Neuronal stem cell (in vitro differentiated cells): ENCODE results near the gene ADAMTS15.

Experiments
- DNase-seq: peaks from one replicate; pipeline ENCODE4 v3.0.0-alpha.2; 2013; ENCODE audit warnings: low spot score
- H2AFZ ChIP-seq: one replicate; pipeline ENCODE4 v1.6.1; 2013; ENCODE audit warnings: mild to moderate bottlenecking, low read length, inconsistent platforms
- H2AK5ac ChIP-seq: 2 replicates; pipeline ENCODE4 v1.6.1; 2013; ENCODE audit warnings: low read depth, mild to moderate bottlenecking, inconsistent platforms, low read length, moderate library complexity, mixed read lengths
- H2BK120ac ChIP-seq: 2 replicates; pipeline ENCODE4 v1.6.1; 2013; ENCODE audit warnings: low read depth, mild to moderate bottlenecking, inconsistent platforms, low read length, moderate library complexity, mixed read lengths
- H2BK12ac ChIP-seq: one replicate; pipeline ENCODE4 v1.6.1; 2013; ENCODE audit warnings: low read length, inconsistent platforms
- H2BK15ac ChIP-seq: 2 replicates; pipeline ENCODE4 v1.6.1; 2013; ENCODE audit warnings: mild to moderate bottlenecking, low read length, inconsistent platforms, mixed read lengths
- H2BK5ac ChIP-seq: one replicate; pipeline ENCODE4 v1.6.1; 2013; ENCODE audit warnings: inconsistent platforms, mild to moderate bottlenecking, low read length, moderate library complexity
- H3K14ac ChIP-seq: one replicate; pipeline ENCODE4 v1.6.1; 2013; ENCODE audit warnings: low read length, inconsistent platforms
- H3K18ac ChIP-seq: 2 replicates; pipeline ENCODE4 v1.6.1; 2013; ENCODE audit warnings: low read length, inconsistent platforms
- H3K23ac ChIP-seq: 2 replicates; pipeline ENCODE4 v1.6.1; 2013; ENCODE audit warnings: low read depth, mild to moderate bottlenecking, mixed read lengths, low read length, inconsistent platforms; ENCODE audit not compliant: poor library complexity
- H3K27ac ChIP-seq: replicated peaks from 3 replicates; pipeline ENCODE4 v1.5.1; 2013; ENCODE audit warnings: low read length, inconsistent platforms
- H3K27me3 ChIP-seq, 3 experiments: 2 replicates each; pipeline ENCODE4 v1.6.1; 2013; ENCODE audit warnings: low read length in 3 of 3, mild to moderate bottlenecking in 2 of 3, inconsistent platforms in 1 of 3, low read depth in 1 of 3, mixed read lengths in 1 of 3, moderate library complexity in 1 of 3; ENCODE audit not compliant: control insufficient read depth in 3 of 3, insufficient read depth in 3 of 3
- H3K36me3 ChIP-seq, 2 donors: replicated peaks in 1 of 2; 2 replicates each; pipeline ENCODE4 v1.6.1; 2013; ENCODE audit warnings: low read length in 2 of 2; ENCODE audit not compliant: control insufficient read depth in 2 of 2, insufficient read depth in 2 of 2
- H3K4ac ChIP-seq: 2 replicates; pipeline ENCODE4 v1.6.1; 2013; ENCODE audit warnings: inconsistent platforms, mild to moderate bottlenecking, low read length, moderate library complexity
- H3K4me1 ChIP-seq, 2 donors: 1 replicate in 1 of 2; 2 replicates in 1 of 2; pipeline ENCODE4 v1.6.1; 2013; ENCODE audit warnings: low read length in 2 of 2, low read depth in 1 of 2; ENCODE audit not compliant: control insufficient read depth in 2 of 2, insufficient read depth in 1 of 2
- H3K4me2 ChIP-seq: one replicate; pipeline ENCODE4 v1.6.1; 2013; ENCODE audit warnings: mild to moderate bottlenecking, low read length, inconsistent platforms; ENCODE audit not compliant: insufficient read depth, poor library complexity, severe bottlenecking
- H3K4me3 ChIP-seq, 2 donors: 2 replicates each; pipeline ENCODE4 v1.5.1; 2013; ENCODE audit warnings: low read length in 2 of 2, mild to moderate bottlenecking in 2 of 2, inconsistent platforms in 1 of 2, moderate library complexity in 1 of 2
- H3K79me1 ChIP-seq: one replicate; pipeline ENCODE4 v1.6.1; 2013; ENCODE audit warnings: low read depth, mild to moderate bottlenecking, inconsistent platforms, low read length, moderate library complexity
- H3K9ac ChIP-seq: one replicate; pipeline ENCODE4 v1.6.1; 2013; ENCODE audit warnings: mild to moderate bottlenecking, low read depth, low read length, inconsistent platforms; ENCODE audit not compliant: poor library complexity
- H3K9me3 ChIP-seq, 2 donors: replicated peaks in 1 of 2; 2 replicates each; pipeline versions ENCODE3 to v1.6.1; 2013; ENCODE audit warnings: low read length in 2 of 2, mild to moderate bottlenecking in 2 of 2, inconsistent platforms in 1 of 2, low read depth in 1 of 2, mixed read lengths in 1 of 2, moderate library complexity in 1 of 2; ENCODE audit not compliant: control insufficient read depth in 2 of 2, insufficient read depth in 1 of 2
- H4K8ac ChIP-seq: one replicate; pipeline ENCODE4 v1.6.1; 2013; ENCODE audit warnings: low read depth, mild to moderate bottlenecking, inconsistent platforms, low read length, moderate library complexity
- H4K91ac ChIP-seq: one replicate; pipeline ENCODE4 v1.6.1; 2013; ENCODE audit warnings: low read length, low read depth, mild to moderate bottlenecking, inconsistent platforms; ENCODE audit not compliant: poor library complexity
- WGBS, 2 donors: extraction: QIAGEN DNeasy Blood & Tissue Kit; methylation state at CpG; one replicate each; pipeline ENCODE4 v1.1.7; 2013; ENCODE audit warnings: missing lambda C conversion rate in 2 of 2, mixed read lengths in 1 of 2; ENCODE audit not compliant: insufficient read length in 2 of 2, insufficient replicate concordance in 1 of 2; ENCODE audit errors: extremely low coverage in 2 of 2; 5-methylcytosine and 5-hydroxymethylcytosine counted together

The ADAMTS15 gene

DNA sequence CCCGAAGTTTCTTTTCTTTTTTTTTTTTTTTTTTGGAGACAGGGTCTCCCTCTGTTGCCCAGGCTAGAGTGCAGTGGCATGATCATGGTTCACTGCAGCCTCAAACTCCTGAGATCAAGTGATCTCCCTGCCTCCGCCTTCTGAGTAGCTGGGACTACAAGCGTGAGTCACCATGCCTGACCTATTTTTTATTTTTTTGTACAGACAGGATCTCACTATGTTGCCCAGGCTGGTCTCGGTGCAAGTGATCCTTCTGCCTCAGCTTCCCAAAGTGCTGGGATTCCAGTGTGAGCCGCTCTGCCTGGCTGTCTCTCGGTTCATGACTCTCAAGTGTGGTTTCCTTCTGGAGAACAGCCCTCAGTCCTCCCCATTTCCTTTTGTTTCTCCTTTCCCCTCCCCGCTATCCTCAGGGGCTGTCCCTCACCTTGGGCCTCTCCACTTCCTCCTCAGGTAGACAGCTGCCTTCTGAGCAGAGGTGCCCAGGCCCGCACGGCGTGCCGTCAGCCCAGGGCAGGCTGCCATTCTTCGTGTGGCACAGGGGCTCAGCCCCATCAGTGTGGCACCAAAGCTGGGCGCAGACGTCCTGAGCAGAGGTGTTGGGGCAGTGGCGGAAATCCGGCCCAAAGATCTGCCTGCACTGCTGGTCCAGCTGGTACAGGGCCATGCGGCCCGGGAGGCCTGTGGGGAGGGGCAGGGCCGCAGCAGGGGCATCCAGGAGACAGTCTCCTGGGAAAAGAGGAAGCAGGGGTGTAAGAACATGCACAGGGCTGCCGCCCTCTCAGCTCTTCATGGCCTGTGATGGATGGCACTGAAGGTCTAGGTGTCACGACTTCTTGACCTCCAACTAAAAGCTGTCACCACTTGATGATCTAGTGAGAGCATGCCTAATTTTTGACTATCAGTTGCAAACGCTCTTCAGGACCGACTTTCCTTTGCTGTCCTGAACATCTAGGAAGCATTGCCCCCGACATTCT is 34.1 kb upstream of the ADAMTS15 start:
- Histone ChIP-seq H3K79me1 (no peaks in the 10 kb centered on the region), H3K27ac (no peak overlapping the region), H4K91ac (peak overlapping the region; percentile 78), H2BK15ac (peak overlapping the region; percentile 90), H2BK120ac (peak overlapping the region; percentile 11), H3K4me1 (peaks cover 2 to 13% of the 10 kb centered on the region in 2 donors), H3K4ac (peak overlapping the region; percentile 24), H2AFZ (no peak overlapping the region), H3K36me3 (no peaks in the 10 kb centered on the region), H2BK12ac (peak overlapping the region; percentile 75), H3K14ac (peak overlapping the region; percentile 85), H2BK5ac (peak overlapping the region; percentile 35), H4K8ac (peak overlapping the region; percentile 86), H3K4me2 (no peak overlapping the region), H3K18ac (peak overlapping the region; percentile 82), H3K9me3 (no peaks in the 10 kb centered on the region), H2AK5ac (peak overlapping the region; percentile 44), H3K27me3 (peaks cover 0 to 54% (median 0%) of the 10 kb centered on the region in 3 experiments), H3K4me3 (no peak overlapping the region), H3K9ac (peak overlapping the region; percentile 36), H3K23ac (peak overlapping the region; percentile 74)
- no CpG with 5 or more reads among the region's 24 CpGs for WGBS, 2 donors
- DNase-seq, result no peak

DNA sequence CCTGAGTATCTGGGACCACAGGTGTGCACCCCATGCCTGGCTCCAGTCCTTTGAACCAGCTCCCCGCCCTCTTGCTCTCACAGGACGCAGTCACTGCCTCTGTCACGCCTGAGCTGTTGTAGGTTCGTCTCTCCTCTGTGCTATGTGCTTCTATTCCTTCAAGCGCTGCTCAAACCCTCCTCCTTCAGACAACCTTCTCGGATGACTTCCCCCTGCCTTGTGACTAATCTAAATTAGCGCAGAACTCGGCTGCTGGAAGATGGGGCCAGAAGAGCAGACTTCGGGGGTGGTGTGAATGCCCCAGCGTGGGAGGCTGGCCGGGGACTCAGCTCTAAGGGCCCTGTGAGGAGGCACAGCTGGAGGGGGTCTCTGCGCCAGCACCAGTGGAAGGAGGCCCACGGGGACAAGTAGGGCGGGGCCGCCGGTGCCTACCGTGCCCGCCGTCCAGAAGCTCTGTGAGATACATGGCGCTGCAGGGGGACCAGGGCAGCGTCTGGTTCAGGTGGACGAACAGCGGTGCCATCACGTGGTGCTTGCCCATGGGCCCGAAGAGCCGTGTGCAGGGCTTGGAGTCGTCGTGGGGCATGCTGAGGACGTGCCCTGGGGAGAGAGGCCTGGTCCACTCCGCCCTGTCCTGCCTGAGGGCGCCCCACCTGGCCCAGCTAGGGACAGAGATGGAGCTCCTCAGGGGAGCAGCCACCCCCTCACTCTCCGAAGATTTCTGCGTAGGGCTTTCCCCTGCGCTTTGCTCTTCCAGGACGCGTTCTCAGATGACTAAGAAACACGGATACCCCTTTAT is 32.5 kb upstream of the ADAMTS15 start:
- Histone ChIP-seq H3K4me3 (no peak overlapping the region), H3K79me1 (no peaks in the 10 kb centered on the region), H3K18ac (peak overlapping the region; percentile 87), H3K27me3 (peaks cover 0 to 60% (median 0%) of the 10 kb centered on the region in 3 experiments), H4K8ac (no peak overlapping the region), H2AK5ac (peak overlapping the region; percentile 77), H2BK12ac (peak overlapping the region; percentile 93), H2BK120ac (peak overlapping the region; percentile 83), H2AFZ (peak overlapping the region; percentile 62), H3K4ac (no peak overlapping the region), H3K4me1 (peaks cover 2 to 13% of the 10 kb centered on the region in 2 donors), H3K9ac (peak overlapping the region; percentile 12), H4K91ac (peak overlapping the region; percentile 60), H3K4me2 (no peak overlapping the region), H3K14ac (no peak overlapping the region), H3K27ac (no peak overlapping the region), H2BK15ac (peak overlapping the region; percentile 88), H3K9me3 (no peaks in the 10 kb centered on the region), H2BK5ac (no peak overlapping the region), H3K23ac (peak overlapping the region; percentile 38), H3K36me3 (no peaks in the 10 kb centered on the region)
- no CpG with 5 or more reads among the region's 37 CpGs for WGBS, 2 donors
- no peak for DNase-seq

GRCh38 chr11:130416530-130416882 is 31.9 kb upstream of the ADAMTS15 start:
- no peak overlapping the region for H3K27ac ChIP-seq
- H3K23ac ChIP-seq, result peak overlapping the region; percentile 17
- peak overlapping the region; percentile 77 for H2AK5ac ChIP-seq
- H2AFZ ChIP-seq, result peak overlapping the region; percentile 62
- no peak overlapping the region for H3K4ac ChIP-seq
- no peak overlapping the region for H3K18ac ChIP-seq
- peak overlapping the region; percentile 60 for H4K91ac ChIP-seq
- no peaks in the 10 kb centered on the region for H3K36me3 ChIP-seq
- H3K9me3 ChIP-seq, result no peaks in the 10 kb centered on the region
- H4K8ac ChIP-seq, result no peak overlapping the region
- H2BK15ac ChIP-seq, result peak overlapping the region; percentile 88
- H3K4me3 ChIP-seq, result no peak overlapping the region
- peaks cover 0 to 63% (median 0%) of the 10 kb centered on the region in 3 experiments for H3K27me3 ChIP-seq
- H3K14ac ChIP-seq, result no peak overlapping the region
- H3K4me1 ChIP-seq, result peaks cover 2 to 13% of the 10 kb centered on the region in 2 donors
- H2BK120ac ChIP-seq, result no peak overlapping the region
- H2BK5ac ChIP-seq, result no peak overlapping the region
- DNase-seq, result no peak
- peak overlapping the region; percentile 3 for H3K9ac ChIP-seq
- WGBS, 2 donors, result no CpG with 5 or more reads among the region's 12 CpGs
- no peak overlapping the region for H2BK12ac ChIP-seq
- no peaks in the 10 kb centered on the region for H3K79me1 ChIP-seq
- H3K4me2 ChIP-seq, result no peak overlapping the region
